ENCODE data around the gene HESX1.
A peak's percentile ranks its signal among the peaks of the same experiment; 100 is the strongest.

The HESX1 gene

DNA sequence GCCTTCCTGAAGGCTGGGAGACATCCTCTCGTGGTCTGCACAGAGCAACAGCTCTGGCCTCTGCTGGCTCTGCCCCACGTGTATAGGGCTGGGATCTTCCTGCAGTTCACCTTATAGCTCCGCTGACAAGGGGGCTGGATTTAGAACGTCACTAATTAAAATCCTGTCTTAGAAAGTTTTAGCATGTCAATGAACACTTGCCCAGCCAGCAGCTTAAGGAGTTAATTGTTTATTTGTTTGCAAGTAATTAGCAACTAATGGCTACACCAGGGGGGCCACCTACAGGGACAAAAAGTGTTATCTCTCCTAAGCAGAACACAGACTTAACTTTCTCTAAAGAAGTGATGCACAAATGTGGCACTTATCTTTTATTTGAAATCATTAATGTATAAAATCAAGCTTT lies at the start of gene HESX1:
Gene HESX1 (minus strand): TSS at position 84 of the 403 bp plus-strand sequence. CDS start 60 bp downstream, at position 24.
- DNase-seq = no peak

DNA sequence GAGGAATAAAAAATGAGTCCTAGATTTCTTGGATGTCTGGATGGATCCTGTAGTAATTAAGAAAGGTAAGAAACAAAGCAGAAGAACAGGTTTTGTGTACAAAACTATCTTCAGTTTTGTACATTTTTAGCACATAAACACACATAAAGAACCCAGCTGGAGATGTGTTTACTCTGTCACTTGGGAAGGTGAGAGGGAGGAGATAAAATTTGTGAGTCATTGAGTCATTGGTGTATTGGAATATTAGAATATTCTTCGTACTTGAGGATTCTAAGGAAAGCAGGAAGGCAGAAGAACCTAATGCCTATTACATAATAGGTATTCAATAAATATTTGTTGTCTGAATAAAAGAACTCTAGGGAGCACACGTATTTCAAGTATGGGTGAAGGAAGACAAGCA lies 45.2 kb upstream of the HESX1 start:
- no peak for DNase-seq

DNA sequence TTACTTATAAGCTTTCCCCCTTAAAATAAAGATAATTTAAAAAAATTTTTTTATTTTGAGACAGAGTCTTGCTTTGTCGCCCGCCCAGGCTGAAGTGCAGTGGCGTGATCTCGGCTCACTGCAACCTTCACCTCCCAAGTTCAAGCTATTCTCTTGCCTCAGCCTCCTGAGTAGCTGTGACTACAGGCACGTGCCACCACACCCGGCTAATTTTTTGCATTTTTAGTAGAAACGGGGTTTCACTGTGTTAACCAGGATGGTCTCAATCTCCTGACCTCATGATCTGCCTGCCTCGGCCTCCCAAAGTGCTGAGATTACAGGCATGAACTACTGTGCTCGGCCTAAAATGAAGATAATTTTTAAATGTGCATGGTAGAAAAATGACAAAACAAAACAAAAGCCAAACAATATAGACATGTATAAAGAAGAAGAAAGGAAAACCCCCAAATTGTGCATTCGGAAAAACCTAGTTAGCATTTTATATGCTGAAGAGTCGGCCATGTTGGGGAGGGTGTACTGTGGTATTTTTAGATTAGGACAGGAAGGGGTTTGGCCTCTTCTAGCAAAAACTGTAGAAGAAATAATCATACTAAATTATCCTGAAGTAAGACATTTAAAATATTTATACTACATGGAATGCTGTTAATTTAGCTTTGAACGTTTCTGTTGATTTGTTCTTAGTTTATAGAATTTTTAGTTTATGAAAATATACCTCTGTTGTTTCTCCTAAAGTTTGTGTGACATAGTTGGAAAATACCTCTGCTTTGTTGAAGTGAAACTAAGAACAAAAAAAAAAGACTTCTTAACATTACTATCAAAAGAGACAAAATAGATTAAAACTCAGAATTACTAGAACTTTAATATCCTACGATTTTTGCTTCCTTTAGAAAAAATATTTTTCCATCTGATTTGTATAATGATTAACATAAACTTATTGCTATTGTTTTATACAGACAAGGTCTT lies 35.1 kb upstream of the HESX1 start:
- DNase-seq = no peak

DNA sequence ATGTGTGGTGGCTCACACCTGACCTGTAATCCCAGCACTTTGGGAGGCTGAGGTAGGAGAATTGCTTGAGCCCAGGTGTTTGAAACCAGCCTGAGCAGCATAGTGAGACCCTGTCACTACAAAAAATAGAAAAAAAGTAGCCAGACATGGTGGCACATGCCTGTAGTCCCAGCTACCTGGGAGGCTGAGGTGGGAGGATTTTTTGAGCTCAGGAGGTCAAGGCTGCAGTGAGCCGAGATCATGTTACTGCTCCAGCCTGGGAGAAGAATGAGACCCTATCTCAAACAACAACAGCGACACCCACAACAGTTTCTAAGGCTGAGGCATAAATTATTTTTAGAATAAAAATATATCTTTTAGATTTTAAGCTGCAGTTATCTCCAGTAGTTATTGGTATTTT lies 34.0 kb upstream of the HESX1 start:
- no peak for DNase-seq

DNA sequence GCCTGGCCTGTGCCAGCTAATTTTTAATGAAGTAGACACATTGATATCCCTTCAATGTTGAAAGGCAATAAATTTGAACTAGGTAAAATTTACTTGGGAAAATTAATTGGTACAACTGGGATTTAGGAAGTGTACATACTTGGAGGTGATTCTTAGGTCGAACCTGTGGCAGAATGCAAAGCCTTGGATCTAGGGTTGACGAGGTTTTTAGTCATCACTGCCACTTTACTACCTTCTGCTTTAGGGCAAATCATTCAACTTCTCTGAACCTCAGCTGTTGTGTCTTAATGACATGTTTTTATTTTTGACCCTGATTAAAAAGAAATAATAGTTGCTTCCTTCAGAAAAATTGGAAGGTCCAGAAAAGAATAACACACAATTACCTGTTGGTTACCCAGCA lies 30.2 kb upstream of the HESX1 start:
- no peak for DNase-seq

DNA sequence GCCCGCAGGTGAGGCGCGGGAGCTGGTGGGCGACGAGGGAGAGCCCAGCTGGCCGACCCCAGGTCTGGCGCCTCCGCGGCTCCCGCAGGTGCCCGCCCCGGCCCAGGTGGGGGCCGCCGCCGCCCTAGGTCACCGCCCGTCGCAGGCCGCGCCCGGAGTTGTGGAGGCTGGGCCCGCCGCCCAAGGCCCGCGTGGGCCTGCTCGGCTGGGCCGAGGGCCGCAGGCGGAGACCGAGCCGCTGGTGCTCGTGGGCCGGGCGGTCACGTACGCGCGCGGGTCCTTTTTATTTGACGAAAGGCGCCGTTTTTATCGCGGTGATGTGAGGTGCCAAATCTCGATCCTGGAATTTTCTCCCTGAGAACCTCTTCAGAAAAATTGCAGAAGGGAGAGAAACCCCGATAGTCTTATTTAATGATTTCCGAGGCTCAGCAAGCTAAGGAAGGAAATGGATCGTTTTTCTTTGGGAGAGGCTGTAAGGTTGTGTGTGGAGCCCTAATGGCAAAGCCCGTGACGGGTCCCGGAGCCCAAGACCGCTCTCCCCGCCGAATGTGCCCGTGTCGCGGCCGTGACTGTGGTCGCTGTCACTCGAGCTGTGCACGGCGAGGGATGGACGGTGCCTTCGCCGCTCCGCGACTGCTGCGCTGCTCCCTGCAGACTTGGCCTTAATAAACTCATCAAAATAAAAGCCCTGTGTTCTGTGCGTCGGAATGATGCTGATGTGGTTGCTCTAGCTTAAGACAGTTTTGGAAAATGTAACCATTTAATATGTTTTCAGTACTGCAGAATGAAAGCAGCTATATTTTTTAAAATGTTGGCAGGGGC lies 28.4 kb upstream of the HESX1 start:
- peak; percentile 72 for DNase-seq

DNA sequence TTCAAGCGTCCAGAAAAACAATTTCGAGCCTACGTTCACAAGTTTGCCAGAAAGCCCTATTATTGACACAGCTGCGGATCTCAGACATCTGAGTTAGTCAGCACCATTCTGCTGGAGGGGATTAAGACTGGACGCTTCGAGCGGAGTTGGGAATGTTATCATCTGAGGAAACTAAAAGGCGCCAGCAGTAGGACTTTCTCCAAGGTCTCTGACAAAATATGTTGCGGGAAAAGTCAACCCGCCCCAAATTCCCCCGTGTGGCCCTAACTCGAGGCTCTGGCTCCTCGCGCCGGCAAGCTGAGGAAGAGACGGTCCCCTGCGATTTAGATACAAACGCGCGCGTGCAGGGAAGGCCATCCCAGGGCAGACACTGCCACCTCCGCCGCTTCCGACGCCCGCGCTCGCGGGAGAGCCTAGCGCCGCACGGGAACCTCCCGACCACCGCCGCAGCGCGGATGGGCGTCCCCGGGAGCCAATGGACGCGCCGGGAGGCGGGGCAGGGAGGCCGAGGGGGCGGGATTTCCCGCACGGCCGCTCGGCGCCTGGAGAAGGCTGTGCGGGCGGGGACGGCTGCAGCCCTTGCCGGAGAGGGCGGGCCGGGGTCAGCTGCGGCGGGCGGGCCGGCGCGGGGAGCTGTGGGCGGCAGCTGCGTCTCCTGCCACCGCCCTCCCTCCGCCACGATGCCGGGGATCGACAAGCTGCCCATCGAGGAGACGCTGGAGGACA lies 27.6 kb upstream of the HESX1 start, which contains the start of gene APPL1:
Gene APPL1 (plus strand): TSS at position 526 of the 726 bp plus-strand sequence. CDS start 155 bp downstream, at position 681.
- DNase-seq = peak; percentile 92

DNA sequence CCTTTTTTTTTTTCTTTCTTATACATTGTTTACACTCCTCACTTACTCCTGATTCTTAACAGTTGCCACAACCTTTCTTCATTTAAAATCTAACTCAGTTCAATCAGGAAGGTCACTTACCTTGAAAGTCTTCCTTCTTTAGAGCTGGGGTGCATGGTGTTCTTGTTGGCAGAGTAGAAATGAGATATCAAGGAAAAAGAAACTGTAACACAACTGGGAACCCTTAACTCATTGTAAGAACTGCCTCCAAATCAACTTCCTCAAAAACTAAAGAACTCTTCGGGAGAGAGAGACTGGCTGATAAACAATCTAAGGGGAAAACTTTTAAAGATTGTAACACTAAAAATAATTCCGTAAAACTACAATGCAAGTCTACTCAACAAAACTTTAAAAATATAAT lies 26.4 kb upstream of the HESX1 start:
- DNase-seq = peak; percentile 60

DNA sequence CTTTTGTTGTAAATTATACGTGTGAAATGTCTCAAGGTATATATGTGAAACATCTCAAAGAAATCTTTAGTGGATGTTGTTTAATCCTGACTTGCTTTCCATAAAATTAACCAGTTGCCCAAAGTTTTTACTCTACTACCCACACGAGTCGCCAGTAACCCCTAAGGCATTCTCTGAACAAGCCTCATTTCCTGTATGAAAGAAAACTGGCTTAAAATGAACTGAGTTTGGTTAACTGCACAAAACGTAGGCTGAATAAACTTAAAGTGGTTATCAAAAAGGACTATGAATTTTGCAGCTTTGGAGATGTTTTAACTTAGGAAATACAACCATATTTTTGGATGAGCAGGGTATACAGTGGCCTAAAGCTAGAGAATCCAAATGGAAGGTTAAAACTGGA lies 25.1 kb upstream of the HESX1 start:
- no peak for DNase-seq

DNA sequence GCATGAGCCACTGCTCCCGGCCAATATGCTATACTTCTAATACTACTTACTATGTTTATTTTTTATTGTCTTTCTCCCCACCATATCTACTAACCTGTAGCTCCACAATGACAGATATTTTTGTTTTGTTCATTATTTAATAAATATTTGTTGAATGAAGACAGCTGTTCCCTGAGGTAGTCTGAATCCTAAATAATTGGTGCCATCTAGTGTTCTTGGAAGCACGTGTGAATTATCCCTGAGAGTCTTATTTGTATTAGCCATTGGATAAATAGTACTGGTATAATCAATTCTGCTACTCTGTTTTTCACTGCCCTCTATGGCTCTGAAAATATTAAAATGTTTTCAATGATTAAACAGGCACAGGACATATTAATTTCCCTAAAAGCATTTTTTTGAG lies 22.1 kb upstream of the HESX1 start:
- DNase-seq = peak; percentile 17

DNA sequence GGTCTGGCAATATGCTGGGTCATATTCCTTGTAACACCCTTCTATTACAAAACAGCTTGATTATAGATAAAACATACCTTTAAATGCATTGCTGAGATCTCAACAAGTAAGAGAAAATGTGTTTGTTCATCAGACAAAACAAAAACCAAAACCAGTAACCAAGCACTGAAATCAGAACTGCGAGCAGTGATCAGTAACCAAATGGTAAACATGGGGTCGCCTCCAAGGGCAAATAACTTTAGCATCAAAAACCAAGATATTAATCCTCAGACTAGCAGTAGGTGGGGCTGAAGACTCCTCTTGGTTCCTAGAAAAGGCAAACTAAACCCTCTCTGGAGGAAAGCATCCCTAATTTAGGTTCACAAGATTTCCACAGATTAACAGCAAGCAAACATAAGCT lies 6.6 kb upstream of the HESX1 start:
- no peak for DNase-seq

DNA sequence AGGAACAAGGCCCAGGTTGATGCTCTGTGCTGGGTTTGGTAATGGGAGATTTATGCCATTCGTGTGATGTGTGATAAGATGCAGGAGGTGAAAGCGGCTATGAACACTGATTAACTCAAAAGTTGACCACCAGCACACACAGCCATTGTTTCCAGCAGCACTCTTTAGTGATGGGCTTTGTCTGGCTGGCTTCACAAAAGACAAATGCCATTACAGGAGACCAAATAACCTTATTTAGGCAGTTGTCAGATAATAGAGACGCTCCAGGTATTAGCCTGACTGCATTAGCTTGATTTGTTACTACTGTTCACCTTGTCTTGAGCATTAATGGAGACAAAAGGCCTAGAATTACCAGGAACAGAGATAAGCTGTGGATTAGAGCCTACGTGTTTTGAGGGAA lies 5.1 kb downstream of the HESX1 start:
- DNase-seq = no peak

DNA sequence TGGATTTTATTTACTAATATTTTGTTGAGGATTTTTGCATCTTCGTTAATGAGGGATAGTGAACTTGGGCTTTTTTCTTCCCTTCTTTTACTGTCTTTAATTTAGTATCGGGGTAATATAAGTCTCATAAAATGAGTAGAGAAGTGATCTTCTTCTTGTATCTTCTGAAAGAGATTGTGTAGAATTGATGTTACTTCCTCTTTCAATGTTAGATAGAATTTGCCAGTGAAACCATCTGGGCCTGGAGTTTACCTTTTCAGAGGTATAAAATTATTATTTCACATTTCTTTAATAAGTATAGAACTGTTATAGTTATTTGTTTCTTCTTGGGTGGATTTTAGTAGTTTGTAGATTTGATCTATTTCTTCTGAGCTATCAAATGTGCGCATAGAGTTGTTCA lies 7.8 kb downstream of the HESX1 start:
- DNase-seq = no peak

DNA sequence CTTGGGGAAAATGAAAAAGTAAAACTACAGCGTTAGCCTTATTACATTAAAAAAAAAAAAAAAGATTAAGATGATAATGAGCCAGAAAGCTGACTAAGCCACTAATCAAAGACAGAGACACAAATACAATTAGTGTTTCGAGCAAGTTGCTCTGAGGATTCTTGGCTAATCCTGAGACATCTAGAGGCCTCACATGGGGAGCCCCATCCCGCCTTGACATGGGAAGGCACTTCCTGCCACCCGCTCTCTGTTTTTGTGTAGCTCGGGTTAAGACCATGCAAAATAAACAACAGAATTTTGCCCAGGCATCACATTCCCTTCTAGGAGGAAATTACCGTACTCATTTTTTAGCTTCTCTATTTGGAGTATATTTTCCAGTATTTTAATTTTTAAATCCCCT lies 15.3 kb downstream of the HESX1 start:
- no peak for DNase-seq

DNA sequence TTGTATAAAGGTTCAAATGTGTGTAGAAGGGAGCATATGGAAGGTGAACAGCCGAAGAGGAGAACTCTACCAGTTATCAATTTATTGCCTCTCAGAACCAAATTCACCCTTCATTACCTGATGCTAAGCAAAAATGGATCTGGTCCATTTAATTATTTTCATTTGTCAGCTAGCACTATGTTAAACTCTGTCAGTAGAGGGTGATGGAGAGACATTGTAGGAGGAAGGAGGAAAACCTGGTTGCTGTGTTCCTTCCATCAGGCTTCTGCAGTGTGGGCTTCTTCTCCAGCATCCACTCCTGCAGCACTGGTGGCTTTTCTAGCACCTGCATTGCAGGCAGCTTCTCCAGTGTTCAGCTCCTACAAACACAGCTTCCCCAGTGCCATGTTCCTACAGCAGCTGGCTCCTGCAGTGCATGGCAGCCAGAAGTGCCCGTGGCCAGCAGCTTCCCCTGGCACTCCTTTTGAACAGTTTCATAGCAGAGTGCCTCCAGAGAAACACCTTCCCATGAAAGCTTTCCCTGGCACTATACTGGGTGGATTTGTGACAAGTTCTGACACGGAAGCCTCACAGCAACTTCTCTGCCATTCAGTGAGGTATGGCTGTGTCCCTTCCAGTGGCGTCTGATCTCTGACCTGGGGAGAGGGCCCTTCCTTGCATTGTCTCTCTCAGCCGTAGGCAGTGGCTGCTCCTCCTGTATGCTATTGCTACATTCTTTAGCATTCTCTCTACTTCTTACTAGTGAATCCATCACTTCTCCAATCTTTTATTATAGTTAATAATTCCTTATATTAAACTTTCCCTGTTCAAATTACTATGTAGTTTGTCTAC lies 20.0 kb downstream of the HESX1 start:
- DNase-seq = peak; percentile 38

DNA sequence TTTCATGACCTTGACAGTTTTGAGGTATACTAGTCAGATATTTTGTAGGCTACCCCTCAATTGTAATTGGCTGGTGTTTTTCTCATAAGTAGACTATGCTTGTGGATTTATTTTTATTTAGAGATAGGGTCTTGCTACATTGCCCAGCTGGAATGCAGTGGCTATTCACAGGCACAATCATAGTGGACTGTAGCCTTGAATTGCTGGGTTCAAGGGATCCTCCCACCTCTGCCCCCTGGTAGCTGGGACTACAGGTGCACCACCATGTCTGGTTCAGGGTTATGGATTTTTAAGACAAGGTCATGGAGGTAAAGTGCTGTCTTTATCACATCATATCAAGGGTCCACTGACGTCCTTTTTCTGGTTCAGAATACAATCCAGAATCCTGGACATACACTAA lies 23.7 kb downstream of the HESX1 start:
- DNase-seq = no peak

DNA sequence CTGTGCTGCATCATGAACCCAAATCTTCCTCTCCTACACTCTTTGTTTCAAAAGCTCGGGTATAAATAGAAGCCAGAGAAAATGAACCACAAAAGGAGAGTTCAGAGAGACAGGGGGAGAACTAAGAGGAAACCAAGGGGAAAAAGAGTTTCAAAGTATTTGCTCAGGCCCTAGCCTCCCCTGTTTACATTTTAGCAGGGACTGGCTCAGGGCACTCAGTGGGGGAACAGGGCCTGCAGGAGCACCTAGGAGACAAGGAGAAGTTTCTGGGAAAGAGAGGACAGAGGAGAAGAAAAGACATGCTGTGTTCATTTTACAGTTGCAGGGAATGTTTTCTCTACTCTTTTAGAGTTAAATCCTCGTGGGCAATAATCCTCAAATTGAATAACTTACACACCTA lies 26.1 kb downstream of the HESX1 start:
- no peak for DNase-seq

DNA sequence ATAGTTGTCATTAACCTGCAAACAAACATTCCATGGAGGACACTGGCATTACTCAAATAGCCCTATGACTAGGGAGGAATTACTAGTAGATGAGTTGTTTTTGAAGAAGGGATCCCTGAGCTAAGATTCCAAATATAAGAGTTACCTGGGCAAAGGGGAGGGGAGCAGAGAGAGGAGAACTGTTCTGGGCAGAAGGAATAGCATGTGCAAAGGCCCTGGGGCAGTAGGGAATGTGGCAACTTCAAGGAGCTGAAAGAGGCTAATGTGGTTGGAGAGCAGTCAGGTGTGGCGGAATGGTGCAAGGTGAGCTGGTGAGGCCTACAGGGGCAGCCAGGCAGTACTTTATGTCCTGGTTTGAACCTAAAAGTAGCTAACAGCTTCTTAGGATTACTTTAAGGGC lies 28.8 kb downstream of the HESX1 start:
- no peak for DNase-seq

DNA sequence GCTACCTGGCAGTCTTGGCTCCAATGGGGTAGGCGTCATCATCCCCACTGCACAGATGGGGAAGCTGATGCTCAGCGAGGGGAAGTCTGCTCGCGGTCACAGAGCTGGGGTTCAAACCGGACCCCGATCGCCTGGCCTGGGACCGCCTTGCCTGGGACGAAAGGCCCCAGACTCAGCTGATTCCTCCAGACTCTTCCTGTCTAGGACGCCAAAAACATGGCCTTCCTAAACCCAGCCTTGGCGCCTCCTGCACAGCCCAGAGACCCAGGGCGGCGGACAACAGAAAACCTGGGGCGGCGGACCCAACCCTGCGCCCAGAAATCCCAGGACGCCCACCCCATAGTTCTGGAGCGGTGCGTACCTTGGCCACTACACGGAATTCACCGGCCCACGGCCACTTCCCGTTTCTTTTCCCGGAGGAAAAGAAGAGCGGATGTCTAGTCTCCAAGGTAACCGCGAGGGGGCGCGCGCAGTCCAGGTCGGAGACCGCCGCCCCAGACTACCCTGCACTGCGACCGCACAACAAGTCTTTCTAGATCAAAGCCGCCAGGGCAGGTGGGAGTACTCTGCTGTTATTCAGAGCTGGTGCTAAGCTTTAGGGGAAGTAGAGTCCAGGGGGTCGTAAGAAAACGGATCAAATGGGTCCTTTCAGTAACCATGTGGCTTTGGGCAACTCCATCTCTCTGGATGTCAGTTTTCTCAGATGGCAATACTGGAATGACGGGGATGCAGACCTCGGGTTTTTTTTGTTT lies 29.7 kb downstream of the HESX1 start:
- peak; percentile 69 for DNase-seq

DNA sequence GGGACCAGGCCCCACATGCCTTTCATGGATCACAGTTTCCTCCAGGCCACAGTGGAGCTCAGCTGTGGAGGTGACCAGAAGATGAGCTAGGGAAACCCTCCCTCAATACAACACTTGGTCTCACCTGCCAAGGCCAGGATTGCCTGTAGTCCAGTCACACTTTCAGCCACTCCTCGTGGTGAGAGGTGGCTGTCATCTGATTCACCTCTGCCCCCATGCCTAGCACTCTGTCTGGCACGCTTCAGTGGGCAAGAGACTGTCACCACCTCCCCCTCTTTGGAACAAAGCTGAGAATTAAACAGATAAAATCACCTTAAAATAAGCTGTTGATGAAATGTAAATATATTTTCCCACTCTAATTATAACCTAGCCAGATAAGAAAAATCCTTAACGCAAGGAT lies 30.7 kb downstream of the HESX1 start:
- no peak for DNase-seq

DNA sequence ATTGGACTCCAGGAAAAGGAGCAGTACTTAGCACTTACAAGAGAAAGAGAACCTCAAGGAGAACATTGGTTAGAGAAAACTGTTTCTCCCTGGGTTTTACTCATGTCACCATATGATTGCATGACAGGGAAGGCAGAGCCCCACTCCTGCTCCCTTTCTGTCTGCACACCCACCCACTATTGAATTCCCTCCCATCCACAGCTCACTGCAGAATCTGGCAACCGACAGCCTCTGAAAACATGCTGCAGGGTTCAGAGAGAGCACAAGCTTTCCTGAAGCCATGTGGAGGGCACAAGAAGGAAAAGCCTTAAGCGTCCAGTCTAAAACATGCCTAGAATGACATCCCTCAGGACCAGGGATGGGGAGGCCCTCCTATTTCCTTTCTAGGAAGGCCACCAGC lies 31.6 kb downstream of the HESX1 start:
- no peak for DNase-seq

All from OCI-M1 (cell line).